ENCODE results near the gene MYH14.

The MYH14 gene

GRCh38 chr19:50319156-50319555, 115.7 kb downstream of the MYH14 start:
- Histone ChIP-seq H2AFZ (ENCODE audit: low read depth, low read length) (no peak overlapping the region), H3K9me3 (ENCODE audit: low read length) (no peaks in the 10 kb centered on the region), H3K27me3 (ENCODE audit: insufficient read depth, low read length) (peaks cover 11% of the 10 kb centered on the region)

GRCh38 chr19:50320051-50320450, 116.6 kb downstream of the MYH14 start:
- H3K4me3 ChIP-seq (ENCODE audit: low read length): no peak overlapping the region
- peaks cover 5% of the 10 kb centered on the region for H3K27me3 ChIP-seq (ENCODE audit: insufficient read depth, low read length)
- H3K4me1 ChIP-seq (ENCODE audit: insufficient read depth, low read length): peaks cover 3% of the 10 kb centered on the region
- H3K9me3 ChIP-seq (ENCODE audit: low read length): no peaks in the 10 kb centered on the region
- no peaks in the 10 kb centered on the region for H3K36me3 ChIP-seq (ENCODE audit: insufficient read depth, low read length)
- no peak overlapping the region for H2AFZ ChIP-seq (ENCODE audit: low read depth, low read length)

More at GRCh38 chr19:50319156-50319555, 115.7 kb downstream of the MYH14 start:
- Histone ChIP-seq H3K4me1 (ENCODE audit: insufficient read depth, low read length) (peaks cover 3% of the 10 kb centered on the region), H3K4me3 (ENCODE audit: low read length) (no peak overlapping the region), H3K36me3 (ENCODE audit: insufficient read depth, low read length) (no peaks in the 10 kb centered on the region)

- no peak overlapping the region for H3K4me3 ChIP-seq (ENCODE audit: low read length)
- H2AFZ ChIP-seq (ENCODE audit: low read depth, low read length): no peak overlapping the region
- H3K9me3 ChIP-seq (ENCODE audit: low read length): no peaks in the 10 kb centered on the region
- no peaks in the 10 kb centered on the region for H3K36me3 ChIP-seq (ENCODE audit: insufficient read depth, low read length)
- H3K27me3 ChIP-seq (ENCODE audit: insufficient read depth, low read length): peaks cover 3% of the 10 kb centered on the region
- H3K4me1 ChIP-seq (ENCODE audit: insufficient read depth, low read length): peaks cover 6% of the 10 kb centered on the region
Measured at GRCh38 chr19:50320596-50320995, 117.2 kb downstream of the MYH14 start.

- no peak overlapping the region for H3K4me3 ChIP-seq (ENCODE audit: low read length)
Measured at GRCh38 chr19:50321831-50322230, 118.4 kb downstream of the MYH14 start.

GRCh38 chr19:50322234-50322633, 118.8 kb downstream of the MYH14 start:
- Histone ChIP-seq H3K4me3 (ENCODE audit: low read length) (no peak overlapping the region), H3K4me1 (ENCODE audit: insufficient read depth, low read length) (peaks cover 13% of the 10 kb centered on the region), H2AFZ (ENCODE audit: low read depth, low read length) (no peak overlapping the region), H3K27me3 (ENCODE audit: insufficient read depth, low read length) (peaks cover 9% of the 10 kb centered on the region), H3K9me3 (ENCODE audit: low read length) (no peaks in the 10 kb centered on the region), H3K36me3 (ENCODE audit: insufficient read depth, low read length) (no peaks in the 10 kb centered on the region)

More at GRCh38 chr19:50321831-50322230, 118.4 kb downstream of the MYH14 start:
- peaks cover 13% of the 10 kb centered on the region for H3K4me1 ChIP-seq (ENCODE audit: insufficient read depth, low read length)
- H3K27me3 ChIP-seq (ENCODE audit: insufficient read depth, low read length): peaks cover 6% of the 10 kb centered on the region
- H3K36me3 ChIP-seq (ENCODE audit: insufficient read depth, low read length): no peaks in the 10 kb centered on the region
- H2AFZ ChIP-seq (ENCODE audit: low read depth, low read length): no peak overlapping the region
- no peaks in the 10 kb centered on the region for H3K9me3 ChIP-seq (ENCODE audit: low read length)

- H2AFZ ChIP-seq (ENCODE audit: low read depth, low read length): no peak overlapping the region
- no peaks in the 10 kb centered on the region for H3K9me3 ChIP-seq (ENCODE audit: low read length)
- no peaks in the 10 kb centered on the region for H3K36me3 ChIP-seq (ENCODE audit: insufficient read depth, low read length)
- H3K4me3 ChIP-seq (ENCODE audit: low read length): no peak overlapping the region
- H3K4me1 ChIP-seq (ENCODE audit: insufficient read depth, low read length): peaks cover 13% of the 10 kb centered on the region
- peaks cover 12% of the 10 kb centered on the region for H3K27me3 ChIP-seq (ENCODE audit: insufficient read depth, low read length)
Measured at GRCh38 chr19:50322931-50323781, 119.7 kb downstream of the MYH14 start.

- H3K4me3 ChIP-seq (ENCODE audit: low read length): no peak overlapping the region
- H3K36me3 ChIP-seq (ENCODE audit: insufficient read depth, low read length): no peaks in the 10 kb centered on the region
- peaks cover 12% of the 10 kb centered on the region for H3K27me3 ChIP-seq (ENCODE audit: insufficient read depth, low read length)
- H3K4me1 ChIP-seq (ENCODE audit: insufficient read depth, low read length): peaks cover 13% of the 10 kb centered on the region
- H2AFZ ChIP-seq (ENCODE audit: low read depth, low read length): no peak overlapping the region
- no peaks in the 10 kb centered on the region for H3K9me3 ChIP-seq (ENCODE audit: low read length)
Measured at GRCh38 chr19:50323782-50324133, 120.3 kb downstream of the MYH14 start.

- no peak overlapping the region for H2AFZ ChIP-seq (ENCODE audit: low read depth, low read length)
- peaks cover 13% of the 10 kb centered on the region for H3K4me1 ChIP-seq (ENCODE audit: insufficient read depth, low read length)
- H3K9me3 ChIP-seq (ENCODE audit: low read length): no peaks in the 10 kb centered on the region
- H3K27me3 ChIP-seq (ENCODE audit: insufficient read depth, low read length): peaks cover 12% of the 10 kb centered on the region
- H3K4me3 ChIP-seq (ENCODE audit: low read length): no peak overlapping the region
- no peaks in the 10 kb centered on the region for H3K36me3 ChIP-seq (ENCODE audit: insufficient read depth, low read length)
Measured at GRCh38 chr19:50324331-50324730, 120.9 kb downstream of the MYH14 start.

GRCh38 chr19:50325310-50326100, 122.1 kb downstream of the MYH14 start:
- H3K36me3 ChIP-seq (ENCODE audit: insufficient read depth, low read length): no peaks in the 10 kb centered on the region
- H3K27me3 ChIP-seq (ENCODE audit: insufficient read depth, low read length): peaks cover 12% of the 10 kb centered on the region
- no peaks in the 10 kb centered on the region for H3K9me3 ChIP-seq (ENCODE audit: low read length)
- no peak overlapping the region for H2AFZ ChIP-seq (ENCODE audit: low read depth, low read length)
- peaks cover 16% of the 10 kb centered on the region for H3K4me1 ChIP-seq (ENCODE audit: insufficient read depth, low read length)
- H3K4me3 ChIP-seq (ENCODE audit: low read length): peak overlapping the region; percentile 18

- peaks cover 17% of the 10 kb centered on the region for H3K4me1 ChIP-seq (ENCODE audit: insufficient read depth, low read length)
- peak overlapping the region; percentile 7 for H3K4me3 ChIP-seq (ENCODE audit: low read length)
- H2AFZ ChIP-seq (ENCODE audit: low read depth, low read length): no peak overlapping the region
- H3K9me3 ChIP-seq (ENCODE audit: low read length): no peaks in the 10 kb centered on the region
- H3K27me3 ChIP-seq (ENCODE audit: insufficient read depth, low read length): peaks cover 12% of the 10 kb centered on the region
- no peaks in the 10 kb centered on the region for H3K36me3 ChIP-seq (ENCODE audit: insufficient read depth, low read length)
Measured at GRCh38 chr19:50326101-50326664, 122.8 kb downstream of the MYH14 start.

GRCh38 chr19:50327013-50327412, 123.6 kb downstream of the MYH14 start:
- Histone ChIP-seq H2AFZ (ENCODE audit: low read depth, low read length) (no peak overlapping the region), H3K4me3 (ENCODE audit: low read length) (no peak overlapping the region), H3K9me3 (ENCODE audit: low read length) (no peaks in the 10 kb centered on the region), H3K4me1 (ENCODE audit: insufficient read depth, low read length) (peaks cover 17% of the 10 kb centered on the region), H3K27me3 (ENCODE audit: insufficient read depth, low read length) (peaks cover 12% of the 10 kb centered on the region), H3K36me3 (ENCODE audit: insufficient read depth, low read length) (no peaks in the 10 kb centered on the region)

- H3K9me3 ChIP-seq (ENCODE audit: low read length): no peaks in the 10 kb centered on the region
- no peaks in the 10 kb centered on the region for H3K36me3 ChIP-seq (ENCODE audit: insufficient read depth, low read length)
- H3K4me3 ChIP-seq (ENCODE audit: low read length): no peak overlapping the region
- H3K4me1 ChIP-seq (ENCODE audit: insufficient read depth, low read length): peaks cover 17% of the 10 kb centered on the region
- peaks cover 12% of the 10 kb centered on the region for H3K27me3 ChIP-seq (ENCODE audit: insufficient read depth, low read length)
- H2AFZ ChIP-seq (ENCODE audit: low read depth, low read length): no peak overlapping the region
Measured at GRCh38 chr19:50327461-50328223, 124.2 kb downstream of the MYH14 start.
